ACHN (cell line): ENCODE data around the gene PGAP6.
"Not testable (repeated sequence)": the region's sequence is repeated elsewhere in the genome, so short reads cannot be mapped to it uniquely, and the experiment has no call there.

Source experiments
- DNase-seq: peaks from one replicate; pipeline ENCODE4 v3.0.0-alpha.2; 2015
- in situ Hi-C: cut with HindIII; loops from 2 replicates; pipeline ENCODE4 v1.10.0; 2017; ENCODE audit warnings: low sequenced_read_pairs, low pct_ligation_motif_present, low pct_unique_long_range_greater_than_20kb

The PGAP6 gene

DNA sequence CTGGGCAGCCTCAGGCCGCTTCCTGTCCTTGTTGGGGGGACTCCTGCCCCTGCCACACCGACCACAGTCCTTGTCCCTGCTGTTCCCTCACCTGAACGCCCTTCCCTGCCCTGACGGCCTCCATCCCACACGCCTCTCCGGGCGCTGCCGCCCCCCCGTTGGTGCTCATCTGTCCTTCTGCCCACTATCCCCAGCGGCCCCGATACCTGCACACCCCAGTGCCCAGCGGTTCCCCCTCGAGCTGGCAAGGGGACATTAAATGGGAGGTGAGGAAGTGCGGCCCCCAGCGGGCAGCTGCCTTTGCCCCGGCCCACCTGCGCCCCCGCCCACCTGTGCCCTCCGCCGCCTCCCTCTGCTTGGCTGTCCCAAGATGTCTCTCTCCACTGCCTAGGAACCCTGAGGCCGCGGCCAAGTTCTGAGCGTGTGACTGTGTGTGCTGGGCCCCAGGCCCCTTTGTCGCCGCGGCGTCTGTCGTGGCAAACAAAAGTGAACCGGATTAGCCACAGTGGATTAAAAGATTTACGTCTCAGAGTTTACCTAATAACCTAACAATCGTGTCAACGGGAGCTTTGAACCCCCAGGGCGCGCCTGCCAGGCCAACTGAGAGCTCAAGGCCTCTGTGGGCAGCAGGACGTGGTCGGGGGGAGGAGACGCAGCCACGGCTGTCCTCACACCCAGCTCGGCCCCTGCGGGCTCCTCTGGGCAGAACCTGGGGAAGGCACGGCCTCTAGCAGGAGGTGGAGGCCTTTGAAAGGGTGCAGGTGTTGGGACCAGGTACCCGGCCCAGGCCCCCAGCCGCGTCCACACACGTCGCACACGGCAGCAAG lies 21.7 kb downstream of the PGAP6 start:
- DNase-seq, result no peak
- in situ Hi-C loops, result no loop called here

DNA sequence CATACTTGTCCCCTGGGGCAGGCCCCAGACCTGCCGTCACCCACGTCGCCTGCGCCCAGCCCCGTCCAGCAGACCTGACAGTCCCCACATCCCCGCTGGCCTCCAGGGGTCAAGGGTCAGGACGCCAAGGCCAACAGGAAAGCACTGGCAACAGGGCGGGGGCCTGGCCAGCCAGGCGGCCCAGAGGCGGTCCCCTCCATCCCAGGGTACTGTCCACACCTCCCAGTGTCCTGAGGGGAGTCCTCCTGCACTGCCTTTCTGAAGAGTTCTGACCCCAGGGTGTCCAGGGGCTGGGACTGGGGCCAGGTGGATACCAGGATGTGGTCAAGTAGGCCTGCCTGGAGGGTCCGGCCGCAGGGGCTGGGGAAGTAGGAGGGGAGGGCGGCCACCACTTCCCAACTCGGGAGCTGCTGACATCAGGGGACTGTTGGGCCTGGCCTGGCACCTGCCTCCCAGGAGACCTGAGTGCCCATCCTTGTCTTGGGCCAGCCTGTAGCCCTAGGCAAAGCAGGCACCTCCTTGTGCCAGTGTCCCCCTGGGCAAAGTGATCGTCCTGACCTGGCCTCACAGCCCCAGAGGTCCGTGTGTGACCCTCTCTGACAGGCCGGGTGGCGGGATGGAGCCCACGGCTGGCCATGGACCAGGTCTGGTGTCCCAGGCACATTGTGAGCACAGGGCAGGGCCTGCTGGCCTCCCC lies 22.6 kb downstream of the PGAP6 start:
- DNase-seq, result no peak
- in situ Hi-C loops, result no loop called here

DNA sequence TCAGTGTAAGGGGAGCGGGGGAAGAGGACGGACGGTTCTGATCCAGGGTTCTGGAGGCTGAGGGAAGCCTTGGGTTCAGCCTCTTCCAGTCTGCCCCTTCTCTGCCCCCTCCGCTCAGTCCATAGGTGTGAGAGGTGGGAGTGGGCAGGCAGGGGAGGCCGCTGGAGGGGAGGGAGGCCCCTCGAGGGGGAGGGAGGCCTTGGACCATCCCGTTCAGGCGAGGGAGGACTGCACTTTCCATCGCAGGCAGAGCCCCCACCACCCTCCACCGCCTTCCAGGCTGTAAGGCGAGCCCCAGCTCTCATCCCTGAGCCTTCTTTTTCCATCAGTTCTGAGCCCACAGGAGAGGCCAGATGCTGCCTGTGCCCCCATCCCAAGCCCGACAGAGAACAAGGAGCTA lies 25.0 kb downstream of the PGAP6 start:
- in situ Hi-C loops, result no loop called here
- no peak for DNase-seq

DNA sequence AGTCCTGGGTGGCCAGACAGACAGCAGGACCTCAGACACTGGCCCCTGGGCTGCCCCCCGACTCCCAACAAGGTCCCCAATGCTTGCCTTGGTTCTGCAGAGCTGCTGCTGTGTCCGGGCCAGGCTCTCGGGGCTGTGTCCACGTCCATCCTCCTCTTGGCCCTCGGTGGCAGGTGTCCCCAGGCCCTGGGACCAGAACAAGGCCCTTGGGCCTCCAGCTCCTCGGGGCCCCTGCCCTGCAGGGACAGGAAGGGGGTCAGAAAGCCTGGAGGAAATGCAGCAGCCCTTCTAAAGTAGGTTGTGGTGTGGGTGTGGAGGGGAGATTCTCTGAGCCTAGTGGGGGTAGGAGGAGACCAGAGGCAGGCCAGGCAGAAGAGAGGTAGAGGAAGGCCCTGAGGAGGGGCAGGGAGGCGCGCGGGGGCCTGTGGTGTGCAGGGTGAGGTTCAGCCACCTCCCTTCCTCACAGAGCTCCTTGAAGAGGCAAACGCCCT lies 26.8 kb downstream of the PGAP6 start:
- DNase-seq, result no peak
- in situ Hi-C loops, result no loop called here

DNA sequence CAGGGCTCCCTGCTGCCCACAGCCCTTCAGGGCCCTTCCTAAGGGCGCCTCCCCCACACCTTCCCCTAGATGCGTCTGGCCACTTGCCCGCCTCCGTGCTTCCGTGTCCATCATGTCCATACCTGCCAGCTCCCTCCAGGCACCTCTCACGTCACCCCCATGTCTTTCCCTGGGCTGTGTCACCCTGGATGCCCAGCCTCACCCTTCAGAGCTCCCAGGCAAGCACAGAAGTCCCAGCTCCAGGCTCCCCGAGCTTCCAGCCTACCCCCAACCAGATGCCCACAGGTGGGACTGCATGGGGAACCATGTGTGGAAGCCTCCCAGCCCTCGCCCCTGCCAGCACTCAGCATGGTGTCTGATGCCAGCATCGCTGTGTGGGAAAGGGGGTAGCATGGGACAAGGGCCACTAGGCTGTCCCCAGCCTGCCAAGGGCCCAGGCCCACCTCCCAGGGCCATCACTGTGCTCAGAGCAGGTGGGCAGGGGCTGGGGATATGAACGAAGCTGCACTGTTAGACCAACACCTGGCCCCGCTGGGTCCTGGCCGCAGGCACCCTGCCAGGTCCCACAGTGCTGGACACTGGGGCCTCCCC lies 27.4 kb downstream of the PGAP6 start:
- in situ Hi-C loops, result no loop called here
- DNase-seq, result no peak

DNA sequence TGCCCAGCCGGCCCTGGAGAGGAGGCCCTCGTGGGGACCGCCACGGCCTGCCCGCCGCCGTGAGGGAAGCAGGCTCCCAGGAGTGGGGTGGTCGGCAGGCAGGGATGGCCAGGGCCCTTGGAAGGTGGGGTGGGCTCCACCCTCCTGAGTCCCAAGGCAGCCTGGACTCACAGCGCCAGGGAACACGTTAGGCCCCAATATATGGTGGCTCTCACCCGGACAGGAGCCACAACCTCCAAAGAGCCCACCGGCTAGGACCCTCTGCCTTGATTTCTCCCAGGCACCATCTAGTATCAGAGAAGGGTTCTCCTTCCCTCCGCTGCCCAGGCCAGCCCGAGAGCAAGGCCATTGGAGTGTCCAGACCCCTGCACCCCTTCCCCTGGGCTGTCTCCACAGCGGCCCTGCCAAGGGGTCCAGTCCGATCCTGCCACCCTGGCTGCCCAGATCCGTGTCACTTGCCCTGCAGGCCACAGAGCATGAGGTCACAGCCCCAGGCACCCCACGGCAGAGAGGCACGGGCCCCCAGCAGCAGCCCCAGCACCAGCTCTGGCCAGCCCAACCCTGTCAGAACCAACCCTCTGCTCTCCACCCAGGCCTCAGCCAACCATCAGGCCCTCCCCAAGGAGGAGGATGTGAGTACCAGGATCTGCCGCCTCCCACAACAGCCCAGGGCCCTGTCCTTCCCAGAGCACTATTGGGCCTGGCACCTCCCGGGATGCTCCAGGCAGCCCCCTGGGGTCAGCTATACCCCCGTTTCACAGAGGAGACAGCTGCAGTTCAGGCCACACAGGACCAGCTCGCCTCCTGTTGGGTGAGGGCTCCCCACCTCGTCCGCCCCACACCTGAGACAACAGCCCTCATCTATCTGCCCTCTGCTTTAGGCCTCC lies 28.1 kb downstream of the PGAP6 start:
- no peak for DNase-seq
- in situ Hi-C loops, result no loop called here

DNA sequence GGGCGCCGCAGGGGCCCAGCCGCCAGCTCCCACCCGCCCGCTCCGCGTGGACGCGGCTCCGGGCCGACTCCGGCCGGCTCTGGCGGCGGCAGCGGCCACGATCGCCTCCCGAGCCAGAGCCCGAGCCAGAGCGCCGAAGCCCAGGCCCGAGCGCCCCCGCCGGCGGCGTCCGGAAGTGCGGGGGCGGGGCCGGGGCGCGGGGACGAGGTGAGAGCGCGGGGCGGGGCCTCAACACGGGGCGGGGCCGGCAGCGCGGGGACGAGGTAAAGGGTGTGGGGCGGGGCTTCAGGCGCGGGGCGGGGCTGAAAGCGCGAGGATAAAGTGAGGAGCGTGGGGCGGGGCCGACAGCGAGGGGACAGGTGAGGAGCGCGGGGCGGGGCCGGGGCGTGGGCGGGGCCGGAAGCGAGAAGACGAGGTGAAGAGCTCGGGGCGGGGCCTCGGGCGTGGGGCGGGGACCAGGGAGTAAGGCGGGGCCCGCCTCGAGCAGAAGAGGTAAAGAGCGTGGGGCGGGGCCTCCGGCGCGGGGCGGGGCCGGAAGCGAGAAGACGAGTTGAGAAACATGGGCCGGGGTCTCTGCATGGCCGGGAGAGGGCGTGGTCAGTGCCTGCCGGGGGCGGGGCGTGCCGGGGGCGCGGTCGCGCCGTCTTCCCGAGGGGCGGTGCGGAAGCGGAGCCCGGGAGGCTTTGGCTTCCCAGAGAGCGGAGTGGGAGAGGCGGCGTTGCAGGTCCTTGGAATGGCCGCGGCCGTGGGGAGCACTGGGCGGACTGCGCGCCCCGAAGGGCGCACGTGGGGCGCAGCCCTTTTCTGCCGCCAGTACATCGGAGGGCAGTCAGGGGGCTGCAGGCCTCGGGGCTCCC lies 29.0 kb downstream of the PGAP6 start, which contains the start of gene AXIN1:
AXIN1 (minus strand) TSS at position 177 of the 857 bp plus-strand sequence. CDS start 5,698 bp downstream, outside the sequence.
- DNase-seq, result peak; percentile 99
- in situ Hi-C loops, result no loop called here

DNA sequence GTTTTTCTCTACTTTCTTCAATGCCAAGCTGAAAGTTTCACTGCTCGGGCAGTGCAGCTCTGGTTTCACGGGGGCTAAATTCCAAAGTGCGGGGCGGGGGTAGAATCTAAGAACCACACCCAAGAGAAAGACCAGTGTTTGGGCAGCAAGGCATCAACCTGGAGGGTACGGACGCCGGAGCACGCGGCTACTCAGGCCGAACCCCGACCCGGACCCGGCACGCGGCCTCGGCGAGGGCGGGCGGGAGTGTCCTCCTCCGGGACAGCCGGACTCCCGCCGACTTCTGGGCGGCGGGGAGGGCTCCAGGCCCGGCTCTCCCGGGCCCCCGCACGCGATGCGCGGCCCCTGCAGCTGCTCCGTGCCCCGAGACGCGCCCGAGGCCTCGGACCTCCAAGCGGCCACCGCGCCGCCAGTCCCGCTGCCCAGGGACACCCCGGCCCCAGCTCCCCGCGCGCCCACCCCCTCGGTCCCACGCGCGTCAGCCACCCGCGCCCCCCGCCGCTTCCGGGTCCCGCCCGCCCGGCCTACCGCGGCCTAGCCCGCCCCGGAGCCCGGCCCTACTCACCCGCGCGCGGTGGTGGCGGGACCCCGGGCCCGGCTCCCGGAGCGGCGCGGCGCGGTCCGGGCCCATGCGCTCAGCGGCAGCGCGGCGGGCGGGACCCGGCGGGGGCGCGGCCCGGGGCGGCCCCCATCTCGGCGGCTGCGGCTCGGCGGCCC lies 29.8 kb downstream of the PGAP6 start:
- in situ Hi-C loops, result no loop called here
- peak; percentile 33 for DNase-seq

DNA sequence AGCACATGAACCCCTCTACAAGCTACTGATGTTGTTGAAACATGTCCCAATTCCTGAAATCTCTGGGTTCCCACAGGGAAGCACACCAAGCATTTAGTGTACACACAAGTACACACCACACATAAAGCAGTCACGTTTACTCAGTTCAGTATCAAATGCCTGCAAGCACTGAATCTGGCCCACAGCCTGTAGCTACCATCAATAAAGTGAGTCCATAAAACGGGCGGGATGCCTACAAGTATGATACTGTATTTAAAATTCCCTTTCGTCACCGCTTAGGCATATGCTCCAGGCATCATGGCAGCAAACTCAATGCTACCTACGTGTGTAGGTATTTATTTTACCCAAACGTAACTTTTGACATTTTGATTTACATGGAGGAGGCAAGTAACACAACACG lies 31.6 kb downstream of the PGAP6 start:
- in situ Hi-C loops, result no loop called here
- DNase-seq, result no peak

DNA sequence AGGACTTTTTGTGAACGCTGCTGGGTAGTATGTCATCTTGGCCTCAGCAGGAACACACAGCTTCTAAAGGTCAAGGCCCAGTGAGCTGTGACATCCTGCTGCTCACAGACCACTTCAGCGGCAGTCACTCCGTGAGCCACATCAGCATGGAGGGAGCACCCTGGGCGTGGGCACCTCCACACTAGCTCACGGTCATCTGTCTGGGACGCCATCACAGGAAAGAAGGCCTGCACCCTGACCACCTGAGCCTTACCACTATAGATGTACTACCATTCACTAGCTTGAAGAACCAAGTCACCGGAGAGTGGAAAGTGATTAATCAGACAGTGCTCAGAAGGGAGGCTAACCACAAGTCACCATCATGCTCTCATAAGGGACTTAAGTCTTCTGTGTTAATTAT lies 32.6 kb downstream of the PGAP6 start:
- peak; percentile 71 for DNase-seq
- in situ Hi-C loops, result no loop called here

DNA sequence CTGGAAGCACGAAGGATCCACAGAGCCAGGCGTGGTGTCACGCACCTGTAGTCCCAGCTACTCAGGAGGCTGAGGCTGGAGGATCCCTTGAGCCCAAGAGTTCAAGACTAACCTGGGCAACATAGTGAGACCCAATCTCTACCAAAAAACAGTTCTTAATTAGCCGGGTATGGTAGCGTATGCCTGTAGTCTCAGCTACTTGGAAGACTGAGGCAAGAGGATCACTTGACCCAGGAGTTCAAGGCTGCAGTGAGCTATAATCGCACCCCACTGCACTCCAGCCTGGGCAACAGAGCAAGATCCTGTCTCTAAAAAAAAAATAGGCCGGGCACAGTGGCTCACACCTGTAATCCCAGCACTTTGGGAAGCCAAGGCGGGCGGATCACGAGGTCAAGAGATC lies 33.3 kb downstream of the PGAP6 start:
- DNase-seq, in situ Hi-C loops: not testable (repeated sequence)

DNA sequence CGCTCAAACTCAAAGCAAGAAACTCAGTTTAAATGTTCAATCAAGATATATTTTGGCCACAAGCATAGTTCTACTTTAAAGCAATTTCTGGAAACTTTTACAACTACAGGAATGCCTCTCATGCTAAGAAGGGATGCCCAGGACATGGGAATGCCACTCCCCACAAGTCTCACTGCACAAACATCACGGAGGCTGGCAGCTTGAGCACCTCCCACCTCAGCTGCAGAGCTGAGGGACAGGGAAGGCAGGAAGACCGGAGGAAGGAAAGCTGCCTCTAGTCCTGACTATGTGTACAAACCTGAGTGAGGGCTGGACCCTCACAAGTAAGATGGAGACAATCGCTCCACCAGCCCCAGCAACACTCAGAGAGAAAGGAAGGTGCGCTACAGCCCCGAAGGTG lies 34.6 kb downstream of the PGAP6 start:
- no peak for DNase-seq
- in situ Hi-C loops, result no loop called here

DNA sequence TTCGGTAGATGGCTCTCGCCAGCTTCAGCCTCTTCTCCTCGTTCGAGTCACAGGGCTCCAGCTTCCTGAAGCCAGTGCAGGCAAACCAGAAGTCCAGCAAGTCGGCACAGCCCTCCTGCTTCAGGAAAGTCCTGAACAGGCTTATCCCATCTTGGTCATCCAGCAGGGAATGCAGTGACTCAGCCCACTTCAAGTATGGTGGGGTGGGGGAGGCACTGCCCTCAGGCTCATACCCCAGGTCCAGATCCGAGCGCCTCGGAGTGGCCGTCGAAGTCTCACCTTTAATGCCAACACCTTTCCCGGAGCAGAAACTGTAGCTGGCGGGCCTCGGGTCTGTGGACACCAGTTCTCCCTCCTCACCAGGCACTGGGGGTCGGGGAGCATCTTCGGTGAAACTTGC lies 35.2 kb downstream of the PGAP6 start:
- in situ Hi-C loops, result no loop called here
- peak; percentile 47 for DNase-seq

DNA sequence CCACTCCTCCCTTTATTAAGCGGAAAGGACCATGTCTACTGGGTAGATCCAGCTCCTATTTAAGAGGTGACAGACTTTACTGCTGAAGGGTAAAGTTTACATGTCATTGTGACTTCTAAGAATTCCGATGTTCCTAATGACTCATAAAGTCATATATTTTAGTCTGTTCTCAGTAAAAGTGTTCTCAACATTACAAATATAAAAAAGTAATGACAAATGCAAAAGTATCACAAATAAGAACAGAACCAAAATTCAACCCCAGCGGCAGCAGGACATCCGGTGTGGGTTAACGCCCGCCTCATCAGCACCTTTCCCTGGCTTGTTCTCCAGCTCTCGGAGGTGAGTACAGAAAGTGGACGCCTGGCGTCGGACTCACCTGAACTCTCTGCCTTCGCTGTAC lies 36.0 kb downstream of the PGAP6 start:
- in situ Hi-C loops, result no loop called here

DNA sequence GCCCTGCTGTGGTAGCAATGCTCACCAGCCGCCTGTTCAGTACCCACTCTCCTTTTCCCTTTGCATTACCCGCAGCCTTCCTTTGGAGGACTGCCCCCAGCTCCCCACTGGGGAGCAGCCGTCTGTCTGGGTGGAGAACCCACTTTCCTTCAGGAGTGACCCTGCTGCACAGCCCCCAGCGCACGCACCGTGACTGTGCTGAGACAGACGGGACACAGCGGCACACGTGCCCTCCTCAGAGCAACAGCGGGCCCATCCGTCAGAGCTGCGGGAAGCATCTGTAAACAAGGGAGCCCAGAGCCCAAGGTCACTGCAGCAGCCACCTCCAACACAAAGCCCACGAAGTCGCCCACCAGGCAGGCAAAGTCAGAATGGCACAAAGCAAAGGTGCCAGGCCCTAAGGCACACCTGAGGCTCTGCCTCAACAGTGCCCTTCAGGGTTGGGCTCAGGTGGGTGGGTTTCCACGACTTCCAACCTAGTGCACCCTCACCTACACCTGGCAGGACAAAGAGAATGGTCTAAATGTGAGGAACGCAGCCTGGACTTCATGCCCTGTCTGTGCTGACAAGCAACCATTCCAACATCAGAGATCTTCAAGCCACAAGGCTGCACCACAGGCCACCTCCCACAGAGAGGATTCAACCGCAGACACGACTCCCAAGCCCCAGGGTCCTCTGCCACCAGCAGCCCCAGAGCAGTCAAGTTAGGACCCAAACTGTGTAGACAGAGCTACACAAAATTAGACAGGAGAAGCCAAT lies 39.1 kb downstream of the PGAP6 start:
- DNase-seq, result no peak
- in situ Hi-C loops, result no loop called here

More for the DNA sequence above, 36.0 kb downstream of the PGAP6 start:
- no peak for DNase-seq

DNA sequence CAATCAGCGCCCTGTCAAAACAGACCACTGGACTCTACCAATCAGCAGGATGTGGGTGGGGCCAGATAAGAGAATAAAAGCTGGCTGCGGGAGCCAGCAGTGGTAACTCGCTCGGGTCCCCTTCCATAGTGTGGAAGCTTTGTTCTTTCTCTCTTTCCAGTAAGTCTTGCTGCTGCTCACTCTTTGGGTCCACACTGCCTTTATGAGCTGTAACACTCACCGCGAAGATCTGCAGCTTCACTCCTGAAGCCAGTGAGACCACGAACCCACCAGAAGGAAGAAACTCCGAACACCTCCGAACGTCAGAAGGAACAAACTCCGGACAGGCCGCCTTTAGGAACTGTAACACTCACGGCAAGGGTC lies 39.8 kb downstream of the PGAP6 start:
- DNase-seq, in situ Hi-C loops: not testable (repeated sequence)
